ENCODE measurements around the gene DNAJC7. TPM values are rescaled to one million over a fixed set of nuclear protein-coding genes. Genes with fewer than 3 reads are reported as not detected.
A peak's percentile ranks its signal among the peaks of the same experiment; 100 is the strongest.
"Not testable (repeated sequence)": the region's sequence is repeated elsewhere in the genome, so short reads cannot be mapped to it uniquely, and the experiment has no call there.

Gene DNAJC7
- total RNA-seq, 4 donors from 2014 or later: 46.5 to 72.5 (median 70.7) TPM

- no peak for ATAC-seq (ENCODE audit: low FRiP score)
- TF ChIP-seq, protein P1, sequence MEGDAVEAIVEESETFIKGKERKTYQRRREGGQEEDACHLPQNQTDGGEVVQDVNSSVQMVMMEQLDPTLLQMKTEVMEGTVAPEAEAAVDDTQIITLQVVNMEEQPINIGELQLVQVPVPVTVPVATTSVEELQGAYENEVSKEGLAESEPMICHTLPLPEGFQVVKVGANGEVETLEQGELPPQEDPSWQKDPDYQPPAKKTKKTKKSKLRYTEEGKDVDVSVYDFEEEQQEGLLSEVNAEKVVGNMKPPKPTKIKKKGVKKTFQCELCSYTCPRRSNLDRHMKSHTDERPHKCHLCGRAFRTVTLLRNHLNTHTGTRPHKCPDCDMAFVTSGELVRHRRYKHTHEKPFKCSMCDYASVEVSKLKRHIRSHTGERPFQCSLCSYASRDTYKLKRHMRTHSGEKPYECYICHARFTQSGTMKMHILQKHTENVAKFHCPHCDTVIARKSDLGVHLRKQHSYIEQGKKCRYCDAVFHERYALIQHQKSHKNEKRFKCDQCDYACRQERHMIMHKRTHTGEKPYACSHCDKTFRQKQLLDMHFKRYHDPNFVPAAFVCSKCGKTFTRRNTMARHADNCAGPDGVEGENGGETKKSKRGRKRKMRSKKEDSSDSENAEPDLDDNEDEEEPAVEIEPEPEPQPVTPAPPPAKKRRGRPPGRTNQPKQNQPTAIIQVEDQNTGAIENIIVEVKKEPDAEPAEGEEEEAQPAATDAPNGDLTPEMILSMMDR (IDR thresholded peaks at IDR 0.05): no peak
- DNase-seq (ENCODE audit: low spot score): no peak
Observed at GRCh38 chr17:42010898-42011516, 6.2 kb downstream of the DNAJC7 start.

DNA sequence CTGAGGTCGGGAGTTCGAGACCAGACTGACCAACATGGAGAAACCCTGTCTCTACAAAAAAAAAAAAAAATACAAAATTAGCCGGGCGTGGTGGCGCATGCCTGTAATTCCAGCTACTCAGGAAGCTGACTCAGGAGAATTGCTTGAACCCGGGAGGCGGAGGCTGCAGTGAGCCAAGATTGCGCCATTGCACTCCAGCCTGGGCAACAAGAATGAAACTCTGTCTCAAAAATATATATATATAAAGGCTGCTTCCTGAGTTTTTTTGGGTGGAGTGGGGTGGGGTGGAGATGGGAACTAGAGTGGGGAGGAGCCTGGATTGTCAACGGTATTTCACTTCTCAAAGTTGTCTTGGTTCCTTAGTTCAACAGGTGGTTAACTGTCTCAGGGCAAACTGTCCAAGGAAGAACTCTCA lies 7.0 kb downstream of the DNAJC7 start:
- peak; percentile 33 for ATAC-seq (ENCODE audit: low FRiP score)
- not testable (repeated sequence) for DNase-seq (ENCODE audit: low spot score)

DNA sequence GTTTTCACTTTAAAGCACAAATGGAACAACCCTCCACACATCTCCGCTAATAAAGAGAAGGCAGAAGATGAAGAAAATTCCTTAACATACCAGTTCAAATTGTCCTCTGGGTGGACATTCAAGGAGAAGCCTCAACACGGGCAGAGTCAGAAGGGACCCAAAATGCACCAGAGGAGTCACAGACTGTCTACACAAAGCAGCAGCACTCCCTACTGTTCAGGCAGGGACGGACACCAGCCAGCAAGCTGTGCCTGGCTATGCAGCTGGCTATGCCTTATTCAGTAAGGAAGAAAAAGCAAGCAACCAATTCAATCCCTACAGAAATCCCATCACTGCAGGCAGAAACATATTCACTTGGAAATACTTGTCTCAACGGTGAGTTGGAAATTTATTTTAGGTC lies 8.1 kb downstream of the DNAJC7 start:
- no peak for DNase-seq (ENCODE audit: low spot score)
- TF ChIP-seq, protein P1 (IDR thresholded peaks at IDR 0.05): no peak
- no peak for ATAC-seq (ENCODE audit: low FRiP score)

DNA sequence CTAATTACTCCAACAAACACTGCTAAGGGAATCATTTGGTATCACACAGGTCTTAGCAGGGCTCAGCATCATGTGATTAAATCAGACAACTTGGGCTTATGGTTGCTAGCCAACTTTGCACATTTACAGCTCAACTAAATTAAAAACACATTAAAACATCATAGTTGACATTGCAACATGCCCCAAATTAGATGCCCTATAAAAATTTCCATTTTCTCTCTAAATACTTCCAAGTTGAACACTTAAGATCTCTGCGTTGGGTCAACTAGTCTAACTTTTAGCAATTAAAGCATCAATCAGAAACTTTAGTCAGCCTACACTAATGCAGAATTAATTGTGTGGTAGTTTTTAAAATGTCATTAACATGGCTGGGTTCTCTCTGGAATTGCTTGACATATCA lies 12.1 kb downstream of the DNAJC7 start:
- TF ChIP-seq, protein P1 (IDR thresholded peaks at IDR 0.05): no peak
- DNase-seq (ENCODE audit: low spot score): no peak
- ATAC-seq (ENCODE audit: low FRiP score): no peak

DNA sequence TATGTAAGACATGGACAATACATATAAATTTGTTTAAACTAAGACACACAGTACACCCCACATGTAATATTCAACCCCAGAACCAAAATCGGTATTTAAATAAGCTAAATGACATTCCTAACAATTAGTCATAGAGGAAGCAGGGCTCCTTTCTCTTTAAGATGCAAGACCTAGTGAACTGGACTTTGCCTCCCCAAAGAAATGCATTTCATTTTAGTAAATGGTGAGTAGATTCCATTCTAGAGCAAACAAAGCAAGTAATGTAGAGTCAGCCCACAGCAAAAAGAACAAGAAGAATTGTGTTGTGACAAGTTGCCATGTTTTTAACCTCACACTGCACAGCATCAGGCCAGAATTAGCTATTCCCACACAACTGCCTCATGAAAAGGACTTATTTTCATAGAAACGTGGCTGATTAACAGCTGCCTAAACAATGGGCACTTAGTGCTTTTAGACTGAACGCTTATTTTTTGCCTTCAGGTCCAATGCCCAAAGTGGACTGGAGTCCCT lies 14.4 kb downstream of the DNAJC7 start:
- ATAC-seq (ENCODE audit: low FRiP score) (no peak), DNase-seq (ENCODE audit: low spot score) (no peak)
- TF ChIP-seq, protein P1 (IDR thresholded peaks at IDR 0.05): no peak

GRCh38 chr17:42002175-42002791 lies 15.0 kb downstream of the DNAJC7 start:
- DNase-seq (ENCODE audit: low spot score): no peak

GRCh38 chr17:42001729-42002128 lies 15.5 kb downstream of the DNAJC7 start:
- DNase-seq (ENCODE audit: low spot score) (no peak), ATAC-seq (ENCODE audit: low FRiP score) (no peak)
- TF ChIP-seq, protein P1 (IDR thresholded peaks at IDR 0.05): no peak

More at GRCh38 chr17:42002175-42002791, 15.0 kb downstream of the DNAJC7 start:
- no peak for ATAC-seq (ENCODE audit: low FRiP score)
- TF ChIP-seq, protein P1 (IDR thresholded peaks at IDR 0.05): no peak

Data from omental fat pad (tissue), 4 donors.